DMS 273 (cell line): ENCODE data around the gene MACROD1.
A peak's percentile ranks its signal among the peaks of the same experiment; 100 is the strongest.

Experiments
- DNase-seq: peaks from one replicate; lab custom pipeline; 2025; ENCODE audit not compliant: unreplicated experiment; lab: John Stamatoyannopoulos, UW

MACROD1 gene, protein sequence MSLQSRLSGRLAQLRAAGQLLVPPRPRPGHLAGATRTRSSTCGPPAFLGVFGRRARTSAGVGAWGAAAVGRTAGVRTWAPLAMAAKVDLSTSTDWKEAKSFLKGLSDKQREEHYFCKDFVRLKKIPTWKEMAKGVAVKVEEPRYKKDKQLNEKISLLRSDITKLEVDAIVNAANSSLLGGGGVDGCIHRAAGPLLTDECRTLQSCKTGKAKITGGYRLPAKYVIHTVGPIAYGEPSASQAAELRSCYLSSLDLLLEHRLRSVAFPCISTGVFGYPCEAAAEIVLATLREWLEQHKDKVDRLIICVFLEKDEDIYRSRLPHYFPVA

DNA sequence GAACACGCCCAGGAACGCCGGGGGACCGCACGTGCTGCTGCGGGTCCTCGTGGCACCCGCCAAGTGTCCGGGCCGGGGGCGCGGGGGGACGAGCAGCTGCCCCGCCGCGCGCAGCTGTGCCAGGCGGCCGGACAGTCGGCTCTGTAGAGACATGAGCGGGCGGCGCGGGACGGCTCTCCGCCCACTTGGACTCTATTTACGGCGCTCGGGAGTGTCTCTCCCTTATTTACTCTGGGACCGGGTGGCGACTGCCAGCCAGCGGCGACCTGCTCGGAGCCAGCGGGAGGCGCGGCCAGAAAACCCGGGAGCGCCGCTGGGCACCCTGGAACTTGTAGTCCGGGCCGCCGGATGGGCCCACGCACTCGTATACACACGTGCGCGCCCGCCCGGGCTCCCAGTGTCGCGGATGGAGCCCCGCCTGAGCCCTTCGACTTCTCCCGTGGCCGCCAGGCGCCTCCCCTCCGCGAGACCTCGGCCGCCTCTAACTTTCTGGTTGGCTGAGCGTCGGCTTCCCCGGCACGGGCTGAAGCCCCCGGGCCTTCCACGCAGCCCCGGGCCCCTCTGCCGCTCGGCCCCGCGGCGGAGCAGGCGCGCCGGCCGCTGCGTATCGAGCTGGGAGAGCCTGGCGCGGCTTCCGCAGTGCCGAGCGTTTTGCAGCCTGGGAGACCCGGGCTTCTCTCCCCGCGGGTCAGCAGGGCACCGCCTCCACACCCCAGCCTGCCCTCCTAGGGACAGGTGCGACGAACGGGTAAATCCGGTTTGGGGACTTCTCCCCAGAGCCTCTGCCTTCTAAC, at the start of gene MACROD1:
Gene MACROD1, minus strand, starts transcription at position 272 of the 794 bp plus-strand sequence. Its CDS starts 119 bp downstream, at position 153.
- DNase-seq, result peak; percentile 93

- no peak for DNase-seq
Observed at GRCh38 chr11:64211181-64211872, 45.4 kb upstream of the MACROD1 start.

DNA sequence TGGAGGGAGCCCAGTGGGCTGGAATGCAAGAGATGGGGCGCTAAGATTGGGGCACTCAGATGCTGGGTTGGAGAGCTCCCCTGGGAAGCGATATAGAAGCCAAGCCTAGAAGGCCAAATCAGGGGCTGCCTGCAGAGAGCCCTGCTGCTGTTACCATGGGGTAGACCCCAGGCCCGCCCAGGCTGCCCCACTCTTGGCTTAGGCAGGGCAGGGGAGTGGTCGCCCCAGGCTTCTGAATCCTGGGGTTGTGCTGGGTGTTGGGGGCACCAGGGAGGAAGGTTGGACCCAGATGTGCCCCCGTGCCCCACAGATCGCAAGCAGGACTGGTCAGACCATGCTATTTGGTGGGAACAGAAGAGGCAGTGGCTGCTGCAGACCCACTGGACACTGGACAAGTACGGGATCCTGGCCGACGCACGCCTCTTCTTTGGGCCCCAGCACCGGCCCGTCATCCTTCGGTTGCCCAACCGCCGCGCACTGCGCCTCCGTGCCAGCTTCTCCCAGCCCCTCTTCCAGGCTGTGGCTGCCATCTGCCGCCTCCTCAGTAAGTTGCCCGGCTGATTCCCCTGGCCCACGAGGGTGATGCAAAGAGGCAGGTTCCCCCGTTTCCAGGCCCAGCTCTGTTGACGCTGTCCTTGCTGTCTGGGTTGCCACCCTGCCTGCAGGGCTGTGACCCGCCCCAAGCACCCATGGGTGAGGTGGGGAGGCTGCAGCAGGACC, 44.5 kb upstream of the MACROD1 start:
- DNase-seq, result peak; percentile 86

- no peak for DNase-seq
Observed at GRCh38 chr11:64209563-64209843, 43.6 kb upstream of the MACROD1 start.

DNA sequence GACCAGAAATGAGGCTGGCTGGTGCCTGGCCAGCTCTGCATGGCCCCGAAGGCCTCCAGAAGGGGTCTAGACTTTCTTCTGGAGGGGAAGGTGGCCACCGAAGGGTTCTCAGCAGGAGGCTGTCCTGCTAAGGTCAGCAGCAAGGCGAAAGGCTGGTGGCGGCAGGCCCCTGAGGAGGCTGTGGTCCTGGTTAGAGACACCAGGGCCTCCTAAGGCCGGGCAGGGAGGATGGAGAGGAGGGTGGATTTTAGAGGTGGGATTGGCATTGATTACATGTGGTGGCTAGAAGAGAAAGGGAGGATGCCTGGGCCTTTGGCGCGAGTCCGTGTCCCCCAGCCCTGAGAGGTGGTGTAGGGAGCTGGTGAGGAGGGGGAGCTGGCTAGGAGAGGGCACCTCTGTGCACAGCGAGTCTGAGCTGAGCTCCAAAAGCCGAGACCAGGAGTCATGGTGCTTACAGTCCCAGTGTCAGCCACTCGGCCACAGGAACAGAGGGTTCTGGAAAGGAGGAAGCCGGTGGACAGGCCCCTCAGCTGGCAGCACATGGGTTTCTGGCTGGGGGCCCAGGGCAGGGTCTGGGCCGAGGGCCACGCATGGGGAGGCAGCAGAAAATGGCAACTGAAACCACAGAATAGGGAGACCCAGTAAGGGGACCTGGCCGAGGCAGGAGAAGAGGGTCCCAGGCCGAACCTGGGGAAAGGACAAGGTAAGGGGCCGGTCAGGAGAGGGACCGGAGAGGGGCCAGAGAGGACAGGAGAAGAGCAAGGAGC, 43.1 kb upstream of the MACROD1 start:
- DNase-seq, result no peak

DNA sequence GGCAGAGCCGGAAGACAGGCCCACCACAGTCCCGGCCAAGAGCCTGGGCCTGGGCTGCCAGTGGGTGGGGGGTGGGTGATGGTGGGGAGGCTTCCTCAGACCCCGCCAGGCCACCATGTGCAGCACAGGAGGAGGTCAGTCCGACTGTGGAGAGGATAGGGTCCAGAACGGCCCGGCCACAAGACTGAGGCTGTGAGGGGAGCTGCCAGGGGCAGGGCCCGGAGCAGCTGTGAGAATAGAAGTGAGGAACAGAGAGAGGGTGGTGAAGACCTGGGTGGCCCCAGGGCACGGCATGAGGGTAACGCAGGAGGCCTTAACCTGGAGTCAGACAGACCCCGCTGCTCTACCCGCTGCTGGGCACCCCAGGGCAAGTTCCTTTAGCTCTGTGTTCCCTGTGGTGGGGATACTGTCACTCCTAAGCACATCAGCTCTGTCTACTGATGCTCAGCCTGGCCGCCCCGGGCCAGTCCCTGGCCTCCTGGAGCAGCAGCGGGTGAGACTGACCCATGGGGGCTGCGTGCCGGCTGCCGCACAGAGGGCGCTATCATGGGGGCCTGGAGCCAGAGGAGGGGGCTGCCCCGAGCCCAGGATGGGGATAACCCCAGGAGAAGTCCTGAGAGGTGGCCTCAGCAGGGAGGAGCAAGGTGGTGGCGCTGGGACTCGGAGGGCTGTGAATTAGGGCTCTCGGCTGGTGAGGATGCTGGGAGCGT, 42.3 kb upstream of the MACROD1 start:
- DNase-seq, result no peak

DNA sequence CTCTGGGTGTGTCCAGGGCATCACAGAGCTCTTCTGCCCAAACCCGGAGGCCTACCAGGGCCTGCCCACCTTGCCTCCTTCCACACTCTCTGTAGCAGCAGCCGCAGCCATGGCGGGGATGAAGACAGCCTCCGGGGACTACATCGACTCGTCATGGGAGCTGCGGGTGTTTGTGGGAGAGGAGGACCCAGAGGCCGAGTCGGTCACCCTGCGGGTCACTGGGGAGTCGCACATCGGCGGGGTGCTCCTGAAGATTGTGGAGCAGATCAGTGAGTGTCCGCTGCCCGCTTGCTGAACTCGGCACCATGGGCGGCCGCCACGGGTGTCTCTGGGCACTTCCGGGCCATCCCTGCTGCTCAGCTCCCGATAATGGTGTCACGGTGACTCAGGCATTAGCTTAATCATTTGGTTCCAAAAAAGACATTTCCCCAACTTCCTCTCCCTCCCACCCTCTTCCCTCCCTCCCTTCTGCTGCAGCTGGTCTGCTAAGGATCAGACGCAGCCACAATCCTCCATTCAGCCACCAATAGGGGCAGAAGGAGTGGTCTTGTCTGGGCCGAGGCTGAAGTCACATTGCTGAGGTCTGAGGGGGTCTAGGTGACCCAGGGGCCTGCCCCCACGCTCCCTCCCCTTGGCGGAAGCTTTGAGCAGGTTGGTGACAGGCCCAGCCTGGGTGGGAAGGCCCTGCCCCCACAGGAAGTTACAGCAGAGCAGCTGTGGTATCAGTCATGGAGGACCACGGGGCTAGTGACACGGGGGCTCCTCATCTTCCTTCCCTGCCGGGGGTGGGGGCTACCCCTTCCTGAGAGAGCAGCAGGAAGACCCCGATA, 41.6 kb upstream of the MACROD1 start:
- DNase-seq, result no peak

DNA sequence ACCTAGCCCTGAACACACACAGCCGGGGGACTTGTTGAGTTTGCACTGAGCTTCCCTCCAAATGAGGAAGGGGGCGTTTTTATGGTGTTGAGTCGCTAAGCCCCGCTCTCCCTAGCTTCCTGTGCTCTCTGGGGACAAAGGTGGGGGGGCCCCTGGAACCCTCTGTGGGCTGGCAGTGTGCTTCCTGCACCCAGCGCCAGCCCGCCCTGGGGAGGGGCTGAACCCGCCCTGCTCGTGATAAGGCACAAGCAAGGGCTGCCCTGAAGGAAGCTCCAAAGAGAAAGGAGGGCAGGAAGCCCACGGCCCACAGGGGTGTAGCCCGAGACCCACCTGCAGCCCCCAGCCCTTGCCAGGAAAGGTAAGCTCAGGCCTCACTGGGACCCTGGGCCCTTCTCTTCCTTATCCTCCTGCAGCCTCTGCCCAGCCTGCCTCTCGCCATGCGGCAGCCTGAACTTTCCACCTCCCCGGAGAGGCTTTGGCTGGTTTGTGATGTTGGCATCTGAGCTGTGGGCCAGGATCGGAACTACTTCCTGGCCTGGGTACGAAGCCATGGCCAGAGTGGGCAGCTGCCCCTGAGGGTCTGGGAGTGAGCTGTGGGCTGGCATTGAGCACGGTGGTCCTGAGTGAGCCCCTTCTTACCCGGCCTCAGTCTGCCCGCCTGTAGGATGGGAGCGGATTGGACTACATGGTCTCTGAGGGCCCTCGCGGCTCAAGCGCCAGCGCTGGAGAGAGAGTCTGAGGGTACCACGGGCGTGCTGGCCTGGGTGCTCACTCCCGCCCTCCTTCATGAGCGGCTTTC, 40.7 kb upstream of the MACROD1 start, which contains the start of gene FERMT3:
Gene FERMT3, plus strand, starts transcription at position 265 of the 799 bp plus-strand sequence. CDS start 644 bp downstream, outside the sequence.
- DNase-seq, result no peak

GRCh38 chr11:64204464-64204989, 38.6 kb upstream of the MACROD1 start:
- DNase-seq, result peak; percentile 98

- DNase-seq, result no peak
Observed at GRCh38 chr11:64204080-64204440, 38.1 kb upstream of the MACROD1 start.

GRCh38 chr11:64203421-64204079, 37.6 kb upstream of the MACROD1 start:
- DNase-seq, result no peak

DNA sequence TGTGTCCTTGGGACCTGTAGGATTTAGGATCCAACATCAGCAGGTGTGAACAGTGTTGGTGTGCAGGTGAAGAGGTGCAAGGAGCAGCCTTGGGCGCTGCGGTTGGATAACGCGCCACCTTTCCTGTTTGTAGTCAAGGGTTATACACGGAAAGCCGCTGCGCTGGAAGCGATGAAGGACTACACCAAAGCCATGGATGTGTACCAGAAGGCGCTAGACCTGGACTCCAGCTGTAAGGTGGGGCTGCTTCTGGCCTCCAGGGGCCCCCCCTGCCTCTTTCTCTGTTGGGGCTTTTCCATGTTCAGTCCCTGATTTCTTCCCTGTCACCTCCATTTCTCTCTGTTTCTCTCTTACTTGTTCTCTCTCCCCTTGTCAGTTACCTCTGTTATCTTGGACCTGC, 37.1 kb upstream of the MACROD1 start:
- DNase-seq, result no peak

GRCh38 chr11:64201543-64201942, 35.6 kb upstream of the MACROD1 start:
- no peak for DNase-seq

DNA sequence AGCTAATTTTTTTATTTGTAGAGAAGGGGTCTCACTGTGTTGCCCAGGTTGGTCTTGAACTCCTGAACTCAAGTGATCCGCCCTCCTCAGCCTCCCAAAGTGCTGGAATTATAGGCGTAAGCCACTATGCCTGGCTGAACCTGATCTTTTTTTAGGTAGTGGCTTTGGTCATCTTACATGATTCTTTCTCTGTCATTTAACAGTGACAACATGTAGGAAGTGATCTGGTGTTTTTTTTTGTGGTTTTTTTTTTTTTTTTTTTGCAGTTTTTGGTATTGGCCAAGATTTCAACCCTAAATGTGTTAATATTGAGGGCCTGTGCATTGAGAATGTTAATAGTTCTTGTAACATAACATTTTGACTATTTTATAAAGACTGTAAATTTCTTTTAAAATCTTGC, 32.6 kb upstream of the MACROD1 start:
- DNase-seq, result no peak

- DNase-seq, result no peak
Observed at GRCh38 chr11:64196626-64197025, 30.7 kb upstream of the MACROD1 start.

DNA sequence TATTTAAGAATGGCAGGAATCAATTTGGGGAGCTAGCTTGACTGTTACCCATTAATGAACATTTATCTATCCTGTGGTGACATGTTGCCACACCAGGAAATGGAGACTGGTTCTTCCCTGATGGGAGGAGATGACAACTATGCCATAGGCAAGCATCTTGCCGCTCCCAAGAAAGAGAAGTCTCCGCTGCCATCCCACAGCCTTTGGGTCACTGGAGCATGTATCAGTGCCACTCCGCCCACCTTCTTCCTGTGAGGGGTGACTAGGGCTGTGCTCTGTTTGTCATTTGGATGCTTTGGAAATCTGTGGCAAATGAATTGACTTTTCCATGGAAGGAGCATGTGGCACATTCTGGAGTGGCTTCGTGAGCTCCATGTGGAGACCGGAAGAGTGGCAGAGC, 26.5 kb upstream of the MACROD1 start:
- DNase-seq, result no peak

- DNase-seq, result no peak
Observed at GRCh38 chr11:64186492-64187165, 20.7 kb upstream of the MACROD1 start.
